TTC549 (cell line): ENCODE measurements around the gene LIN7B.
"Not testable (repeated sequence)": the region's sequence is repeated elsewhere in the genome, so short reads cannot be mapped to it uniquely, and the experiment has no call there.

ENCODE experiments used
- FAIRE-seq: peaks from 2 replicates; lab custom pipeline; 2012; peaks lifted over from hg19 to GRCh38; lab: Jason Lieb, UNC

Gene LIN7B

DNA sequence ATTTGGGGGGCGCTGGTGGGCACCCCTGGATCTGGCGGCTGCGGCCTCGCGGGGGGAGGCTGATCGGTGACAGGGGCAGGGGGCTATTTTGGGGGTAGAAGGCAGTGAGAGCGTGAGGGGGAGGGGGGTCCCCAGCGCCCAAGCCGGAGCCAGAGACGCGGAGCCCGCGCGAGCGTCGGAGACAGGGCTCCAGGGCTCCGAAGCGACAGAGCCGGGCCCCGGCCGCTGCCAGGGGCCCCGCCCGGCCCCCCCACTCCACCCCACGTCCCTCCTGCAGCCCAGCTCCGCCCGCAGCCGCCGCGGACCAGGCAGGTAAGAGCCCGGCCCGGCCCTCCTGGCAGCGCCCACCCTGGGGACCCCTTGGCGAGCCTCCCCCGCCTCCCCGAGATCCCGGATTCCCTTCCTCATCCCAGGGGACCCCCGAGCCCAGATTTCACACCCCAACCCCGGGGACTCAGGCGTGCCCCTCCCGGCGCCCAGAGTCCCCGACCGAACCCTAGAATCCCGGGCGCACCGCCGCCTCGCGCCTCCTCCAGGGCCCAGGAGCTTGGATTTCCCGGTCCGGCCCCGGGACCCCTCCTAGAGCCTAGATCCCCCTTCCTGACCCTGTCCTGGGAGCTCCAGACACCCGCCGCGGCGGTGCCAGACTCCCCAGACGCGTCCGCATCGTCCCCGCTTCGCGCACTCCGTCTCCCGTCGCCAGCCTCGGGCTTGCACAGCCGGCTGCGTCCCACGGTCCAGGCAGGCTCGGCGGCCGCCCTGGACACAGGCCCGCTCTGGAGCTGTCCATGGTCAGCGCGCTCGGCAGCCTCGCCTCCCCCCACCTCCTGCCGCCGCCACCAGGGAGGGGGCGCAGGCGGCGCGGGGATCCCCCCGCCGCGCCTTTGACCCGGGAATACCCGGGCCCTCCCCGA, 5.5 kb downstream of the LIN7B start, which contains the start of gene PPFIA3:
TSS of gene PPFIA3 (plus strand) at position 134 of the 914 bp plus-strand sequence. CDS start 8,330 bp downstream, outside the sequence.
- FAIRE-seq = no peak

GRCh38 chr19:49120325-49120683, 6.1 kb downstream of the LIN7B start:
- FAIRE-seq = no peak

- no peak for FAIRE-seq
Observed at GRCh38 chr19:49120868-49121267, 6.7 kb downstream of the LIN7B start.

- FAIRE-seq = not testable (repeated sequence)
Observed at GRCh38 chr19:49121841-49122240, 7.7 kb downstream of the LIN7B start.

GRCh38 chr19:49123285-49123684, 9.1 kb downstream of the LIN7B start:
- FAIRE-seq = not testable (repeated sequence)

GRCh38 chr19:49125025-49125731, 11.0 kb downstream of the LIN7B start:
- FAIRE-seq = no peak

DNA sequence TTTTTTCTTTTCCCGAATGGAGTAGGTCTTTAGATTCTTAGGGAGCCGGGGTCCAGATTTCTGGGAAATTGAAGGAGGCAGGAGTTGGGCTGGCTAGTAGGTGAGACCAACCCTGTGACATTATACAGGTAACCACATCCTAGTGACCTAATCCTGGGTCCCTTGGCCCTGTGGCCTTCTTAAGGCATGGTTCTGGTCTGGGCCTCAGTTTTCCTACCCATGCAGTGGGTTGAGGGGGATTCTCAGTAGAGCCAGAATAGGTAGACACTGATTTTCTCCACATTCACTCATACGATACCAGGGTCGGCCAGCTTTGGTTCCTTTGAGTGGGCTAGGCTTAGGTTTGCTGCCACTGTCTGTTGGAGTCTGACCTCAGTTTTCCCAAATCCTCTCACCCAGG, 12.4 kb downstream of the LIN7B start:
- no peak for FAIRE-seq

GRCh38 chr19:49127225-49127624, 13.1 kb downstream of the LIN7B start:
- FAIRE-seq = not testable (repeated sequence)

DNA sequence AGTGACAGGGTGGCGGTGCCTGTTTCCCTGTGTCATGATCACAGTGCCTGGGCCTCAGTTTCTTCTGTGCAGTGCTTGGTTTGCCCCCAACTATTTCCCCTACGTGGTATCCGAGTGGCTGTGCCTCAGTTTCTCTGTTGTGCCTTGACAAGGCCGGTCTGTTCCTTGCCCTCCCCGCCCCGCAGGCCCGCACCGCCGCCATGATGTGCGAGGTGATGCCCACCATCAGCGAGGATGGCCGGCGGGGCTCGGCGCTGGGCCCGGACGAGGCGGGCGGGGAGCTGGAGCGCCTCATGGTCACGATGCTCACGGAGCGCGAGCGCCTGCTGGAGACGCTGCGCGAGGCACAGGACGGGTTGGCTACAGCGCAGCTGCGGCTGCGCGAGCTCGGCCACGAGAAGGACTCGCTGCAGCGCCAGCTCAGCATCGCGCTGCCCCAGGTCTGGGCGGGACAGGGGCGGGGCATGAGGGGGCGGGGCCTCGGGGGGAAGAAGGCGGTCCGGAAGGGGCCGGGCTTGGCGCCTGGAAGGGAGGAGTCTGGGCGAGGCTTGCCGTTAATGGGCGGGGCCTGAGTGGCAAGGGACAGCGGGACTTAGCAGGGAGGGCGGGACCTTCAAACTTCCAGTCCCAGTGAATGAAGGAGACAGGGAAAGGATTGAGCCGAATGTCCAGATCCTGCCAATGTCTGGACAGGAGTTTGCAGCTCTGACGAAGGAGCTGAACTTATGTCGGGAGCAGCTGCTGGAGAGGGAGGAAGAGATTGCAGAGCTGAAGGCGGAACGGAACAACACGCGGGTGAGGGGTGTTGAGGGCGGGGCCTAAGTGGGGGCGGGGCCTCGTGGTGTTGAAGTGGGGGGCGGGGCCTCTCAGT, 13.7 kb downstream of the LIN7B start:
- no peak for FAIRE-seq

GRCh38 chr19:49128545-49129237, 14.5 kb downstream of the LIN7B start:
- FAIRE-seq = no peak

- peak; percentile 58 for FAIRE-seq
Observed at GRCh38 chr19:49129238-49129583, 15.0 kb downstream of the LIN7B start.

DNA sequence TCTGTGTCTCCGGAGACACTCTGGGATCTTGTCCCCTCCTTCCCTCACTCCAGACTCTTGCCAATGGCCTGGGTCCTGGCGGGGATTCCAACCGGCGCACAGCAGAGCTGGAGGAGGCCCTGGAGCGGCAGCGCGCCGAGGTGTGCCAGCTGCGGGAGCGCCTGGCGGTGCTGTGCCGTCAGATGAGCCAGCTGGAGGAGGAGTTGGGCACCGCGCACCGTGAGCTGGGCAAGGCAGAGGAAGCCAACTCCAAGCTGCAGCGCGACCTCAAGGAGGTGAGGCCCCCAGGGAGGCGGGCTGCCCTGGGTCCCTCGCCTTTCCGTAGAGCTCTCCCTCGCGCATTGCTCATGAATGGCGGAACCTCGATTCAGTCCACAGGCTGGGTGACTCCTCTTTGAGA, 16.2 kb downstream of the LIN7B start:
- FAIRE-seq = no peak

GRCh38 chr19:49132974-49133609, 18.9 kb downstream of the LIN7B start:
- FAIRE-seq = no peak

- FAIRE-seq = no peak
Observed at GRCh38 chr19:49133621-49134454, 19.7 kb downstream of the LIN7B start.

DNA sequence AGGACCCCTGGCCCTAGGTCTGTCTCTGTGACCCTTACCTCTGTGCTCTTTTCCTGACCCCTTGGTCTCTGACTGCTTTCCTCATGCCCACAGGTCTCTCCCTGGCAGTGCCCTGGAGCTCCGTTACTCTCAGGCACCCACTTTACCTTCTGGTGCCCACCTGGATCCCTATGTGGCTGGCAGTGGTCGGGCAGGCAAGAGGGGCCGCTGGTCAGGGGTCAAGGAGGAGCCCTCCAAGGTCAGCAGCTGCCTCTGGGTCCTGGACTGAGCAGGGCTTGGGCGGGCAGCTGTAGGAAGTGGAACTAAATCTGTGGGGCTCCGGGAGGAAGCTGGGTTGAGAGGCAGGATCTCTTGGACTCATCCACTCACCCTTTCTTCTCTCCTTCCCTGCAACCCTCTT, 21.5 kb downstream of the LIN7B start:
- FAIRE-seq = no peak

DNA sequence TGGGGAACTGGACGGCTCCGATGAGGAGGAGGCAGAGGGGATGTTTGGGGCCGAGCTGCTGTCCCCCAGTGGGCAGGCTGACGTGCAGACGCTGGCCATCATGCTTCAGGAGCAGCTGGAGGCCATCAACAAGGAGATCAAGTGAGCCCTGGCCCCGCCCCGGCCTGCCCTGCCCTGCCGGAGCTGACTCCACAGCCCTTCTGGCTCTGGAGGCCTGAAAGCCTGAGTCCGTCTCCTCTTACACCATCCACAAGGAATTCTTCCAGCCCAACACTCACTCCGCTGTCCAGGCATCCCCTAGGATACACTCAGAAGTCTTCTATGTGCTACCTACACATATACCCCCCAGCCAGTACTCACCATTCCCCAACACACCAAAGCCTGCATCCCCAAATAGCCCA, 22.6 kb downstream of the LIN7B start:
- no peak for FAIRE-seq

DNA sequence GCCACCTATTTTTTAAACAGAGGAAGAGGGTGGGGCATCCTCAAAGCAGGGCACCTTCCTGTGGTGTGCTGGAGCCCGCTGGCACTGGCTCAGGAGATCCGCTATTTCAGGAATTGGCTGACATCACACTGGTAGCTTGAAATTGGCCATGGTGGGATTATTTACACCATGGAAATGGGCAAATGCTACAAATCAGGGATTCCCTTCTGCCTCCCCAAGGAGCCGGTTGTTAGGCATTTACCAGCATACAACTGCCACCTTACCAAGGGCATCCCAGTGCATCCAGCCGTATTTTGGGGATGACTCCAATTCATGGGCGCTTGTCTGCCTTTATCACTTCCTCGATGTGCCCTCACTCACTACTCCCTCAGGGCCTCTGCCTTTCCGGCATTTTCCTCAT, 26.8 kb downstream of the LIN7B start:
- no peak for FAIRE-seq

- FAIRE-seq = no peak
Observed at GRCh38 chr19:49141352-49141751, 27.2 kb downstream of the LIN7B start.

- FAIRE-seq = peak; percentile 73
Observed at GRCh38 chr19:49142866-49143335, 28.7 kb downstream of the LIN7B start.
